Testis (tissue), 3 donors: ENCODE measurements around the gene CLASP2. TPM values are rescaled to one million over a fixed set of nuclear protein-coding genes. Genes with fewer than 3 reads are reported as not detected.

ENCODE experiments used
- DNase-seq: peaks from one replicate; pipeline ENCODE4 v3.0.0-alpha.2; 2019
- H3K27ac ChIP-seq, 2 donors: fragments of 200-600 bp; sonication (generic); one replicate each; pipeline ENCODE4 v1.5.1; 2019
- H3K27me3 ChIP-seq: fragments of 200-600 bp; sonication (generic); one replicate; pipeline ENCODE4 v1.5.1; 2019
- H3K36me3 ChIP-seq: fragments of 200-600 bp; sonication (generic); one replicate; pipeline ENCODE4 v1.5.1; 2017; ENCODE audit warnings: low read depth; ENCODE audit errors: missing control alignments
- H3K4me1 ChIP-seq: fragments of 200-600 bp; sonication (generic); one replicate; pipeline ENCODE4 v1.5.1; 2019
- H3K4me3 ChIP-seq, 2 donors: fragments of 200-600 bp; sonication (generic); one replicate each; pipeline ENCODE4 v1.5.1; 2017 to 2019
- H3K9me3 ChIP-seq: fragments of 200-600 bp; sonication (generic); one replicate; pipeline ENCODE4 v1.5.1; 2017
- POLR2A ChIP-seq: fragments of 450-650 bp; IDR thresholded peaks from one replicate; pipeline ENCODE4 v1.6.1; 2017; ENCODE audit warnings: antibody characterized with exemption, mild to moderate bottlenecking, moderate library complexity
- WGBS, 2 donors: methylation state at CpG; one replicate each; pipeline ENCODE4 v1.1.5; 2018; 5-methylcytosine and 5-hydroxymethylcytosine counted together
- intact Hi-C: fragments of 100-400 bp; cut with DNase I; formaldehyde crosslinking; loops from one replicate; pipeline ENCODE4 v1.15.1; 2023; ENCODE audit warnings: low total_unique reads
- polyA plus RNA-seq: library from polyadenylated mRNA; stranded (reverse); fragments of 350-450 nt; fragmentation: Illumina TruSeq; extraction: RNeasy Lipid Tissue Mini Kit (QIAGEN cat#74804); gene quantifications from one replicate; pipeline ENCODE4 v1.2.3, GENCODE V29; 2014; ENCODE audit warnings: low read depth, low replicate concordance; ENCODE audit not compliant: insufficient read depth
- total RNA-seq, 2 donors: library from RNA; depleted of rRNA; stranded (reverse); fragments of >200 nt; gene quantifications; one replicate each; pipeline ENCODE4 v1.2.3, GENCODE V29; 2016
- TF ChIP-seq, protein P1 (sequence below), 3 experiments: fragments of 450-650 bp in 2 of 3; fragments of 200-600 bp in 1 of 3; sonication (generic) in 1 of 3; IDR thresholded peaks; one replicate each; pipeline ENCODE4 v1.5.1; 2016 to 2019; ENCODE audit warnings: antibody characterized with exemption in 3 of 3, mild to moderate bottlenecking in 2 of 3, moderate library complexity in 1 of 3

The CLASP2 gene
- total and polyA plus RNA-seq, 3 donors from 2014 or later: 21.5 to 72.1 (median 68.4) TPM

DNA sequence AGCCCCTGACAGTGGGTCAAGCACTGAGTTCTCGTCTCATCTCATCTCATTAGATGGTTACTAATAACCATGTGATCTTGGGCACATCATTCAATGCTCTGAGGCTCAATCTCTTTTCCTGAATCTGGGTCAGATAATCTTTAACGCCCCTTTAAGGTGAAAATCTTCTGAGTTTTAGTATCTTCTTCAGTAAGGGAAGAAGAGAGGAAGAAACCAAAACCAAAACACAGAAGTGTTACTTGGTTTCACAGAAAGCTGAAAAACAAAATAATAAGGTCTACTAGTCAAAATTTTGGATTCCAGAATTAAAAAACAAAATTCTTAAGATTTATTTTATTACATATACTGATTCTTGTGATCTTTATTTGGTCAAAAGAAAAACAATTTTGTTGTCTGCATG lies 78.2 kb downstream of the CLASP2 start:
- Histone ChIP-seq H3K27me3 (no peaks in the 10 kb centered on the region), H3K4me1 (no peaks in the 10 kb centered on the region), H3K27ac (no peak overlapping the region), H3K9me3 (no peaks in the 10 kb centered on the region), H3K36me3 (no peaks in the 10 kb centered on the region), H3K4me3 (no peak overlapping the region)
- TF ChIP-seq POLR2A: no peak
- TF ChIP-seq, protein P1, sequence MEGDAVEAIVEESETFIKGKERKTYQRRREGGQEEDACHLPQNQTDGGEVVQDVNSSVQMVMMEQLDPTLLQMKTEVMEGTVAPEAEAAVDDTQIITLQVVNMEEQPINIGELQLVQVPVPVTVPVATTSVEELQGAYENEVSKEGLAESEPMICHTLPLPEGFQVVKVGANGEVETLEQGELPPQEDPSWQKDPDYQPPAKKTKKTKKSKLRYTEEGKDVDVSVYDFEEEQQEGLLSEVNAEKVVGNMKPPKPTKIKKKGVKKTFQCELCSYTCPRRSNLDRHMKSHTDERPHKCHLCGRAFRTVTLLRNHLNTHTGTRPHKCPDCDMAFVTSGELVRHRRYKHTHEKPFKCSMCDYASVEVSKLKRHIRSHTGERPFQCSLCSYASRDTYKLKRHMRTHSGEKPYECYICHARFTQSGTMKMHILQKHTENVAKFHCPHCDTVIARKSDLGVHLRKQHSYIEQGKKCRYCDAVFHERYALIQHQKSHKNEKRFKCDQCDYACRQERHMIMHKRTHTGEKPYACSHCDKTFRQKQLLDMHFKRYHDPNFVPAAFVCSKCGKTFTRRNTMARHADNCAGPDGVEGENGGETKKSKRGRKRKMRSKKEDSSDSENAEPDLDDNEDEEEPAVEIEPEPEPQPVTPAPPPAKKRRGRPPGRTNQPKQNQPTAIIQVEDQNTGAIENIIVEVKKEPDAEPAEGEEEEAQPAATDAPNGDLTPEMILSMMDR (IDR thresholded peaks at IDR 0.05): no peak
- WGBS, 2 donors: 73 to 93% methylated on average over 2 of the region's 2 CpGs
- DNase-seq: no peak
- intact Hi-C loops: loop anchor here (10.0 kb wide), 1 partner anchor 145 kb away; no protein-coding TSS in a partner anchor

DNA sequence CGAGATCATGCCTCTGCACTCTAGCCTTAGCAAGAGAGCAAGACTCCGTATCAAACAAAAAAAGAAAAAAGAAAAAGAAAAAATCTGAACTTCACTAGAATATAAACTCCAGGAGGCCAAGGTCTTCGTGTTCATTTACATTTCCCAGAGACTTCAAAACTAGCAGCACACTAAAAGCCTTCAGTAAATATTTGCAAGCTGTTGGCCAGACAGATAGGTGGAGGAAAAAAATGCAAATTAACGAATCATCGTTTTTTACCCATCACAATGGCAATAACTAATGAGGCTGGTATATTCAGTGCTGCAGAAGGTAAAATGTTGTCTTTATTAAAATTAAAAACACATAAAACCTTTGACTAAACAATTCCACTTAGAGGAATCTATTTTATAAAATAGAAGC lies 80.6 kb downstream of the CLASP2 start:
- TF ChIP-seq, protein P1 (IDR thresholded peaks at IDR 0.05): no peak
- no peak for TF ChIP-seq POLR2A
- 86 to 87% methylated on average over 5 of the region's 5 CpGs for WGBS, 2 donors
- intact Hi-C loops: loop anchor here (10.0 kb wide), 1 partner anchor 147 kb away; no protein-coding TSS in a partner anchor

DNA sequence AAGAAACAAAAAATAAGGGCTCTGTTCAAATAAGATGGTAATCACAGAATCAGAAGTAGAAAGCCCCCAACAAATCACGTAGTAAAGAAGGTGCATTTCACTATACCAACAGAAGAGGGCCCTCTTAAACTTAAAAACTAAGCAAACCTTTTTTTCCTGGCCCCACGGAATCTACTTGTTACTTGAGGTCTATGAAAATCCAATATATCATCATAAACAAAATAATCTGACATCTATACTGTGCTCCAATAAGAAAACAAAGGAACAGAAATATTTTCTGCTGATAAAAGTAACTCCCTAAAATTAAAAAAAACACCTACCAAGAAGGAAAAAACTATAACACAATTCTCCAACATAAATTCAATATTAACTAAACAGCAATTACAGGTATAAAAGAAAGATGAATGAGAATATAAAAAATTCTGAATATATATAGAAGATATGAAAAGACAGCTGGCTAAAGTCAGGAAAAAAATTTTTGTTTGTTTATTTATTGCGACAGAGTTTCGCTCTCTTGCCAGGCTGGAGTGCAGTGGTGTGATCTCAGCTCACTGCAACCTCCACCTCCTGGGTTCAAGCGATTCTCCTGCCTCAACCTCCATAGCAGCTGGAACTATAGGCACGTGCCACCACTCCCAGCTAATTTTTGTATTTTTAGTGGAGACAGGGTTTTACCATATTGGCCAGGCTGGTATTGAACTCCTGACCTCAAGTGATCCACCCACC lies 81.8 kb downstream of the CLASP2 start:
- Histone ChIP-seq H3K27me3 (no peaks in the 10 kb centered on the region), H3K36me3 (no peaks in the 10 kb centered on the region), H3K4me3 (no peak overlapping the region), H3K27ac (no peak overlapping the region), H3K4me1 (no peaks in the 10 kb centered on the region), H3K9me3 (no peaks in the 10 kb centered on the region)
- 67 to 71% methylated on average over 6 of the region's 6 CpGs for WGBS, 2 donors
- DNase-seq: no peak
- TF ChIP-seq, protein P1 (IDR thresholded peaks at IDR 0.05): peak in 2 of 3 experiments; percentile 50 to 51
- TF ChIP-seq POLR2A: no peak
- intact Hi-C loops: loop anchor here (10.0 kb wide), 1 partner anchor 149 kb away; no protein-coding TSS in a partner anchor

More for the DNA sequence above, 80.6 kb downstream of the CLASP2 start:
- Histone ChIP-seq H3K27ac (no peak overlapping the region), H3K27me3 (no peaks in the 10 kb centered on the region), H3K4me3 (no peak overlapping the region), H3K36me3 (no peaks in the 10 kb centered on the region), H3K9me3 (no peaks in the 10 kb centered on the region), H3K4me1 (no peaks in the 10 kb centered on the region)
- no peak for DNase-seq

DNA sequence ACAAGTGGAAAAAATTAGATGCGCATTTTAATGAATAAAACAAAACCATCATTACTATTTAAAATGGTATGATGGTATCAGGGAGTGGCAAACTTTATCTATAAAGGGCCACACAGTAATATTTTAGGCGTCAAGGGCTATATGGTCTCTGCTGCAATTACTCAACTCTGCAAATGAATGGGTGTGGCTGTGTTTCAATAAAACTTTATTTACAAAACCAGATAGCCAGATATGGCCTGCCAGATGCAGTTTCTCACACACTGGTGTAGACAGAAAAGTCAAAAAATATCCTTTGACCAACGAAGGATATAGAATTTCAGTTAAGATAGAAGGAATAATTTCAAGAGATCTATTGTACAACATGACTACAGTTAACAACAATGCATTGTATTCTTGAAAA lies 83.8 kb downstream of the CLASP2 start:
- WGBS, 2 donors: 82 to 91% methylated on average over 3 of the region's 3 CpGs
- no peaks in the 10 kb centered on the region for H3K27me3 ChIP-seq
- no peak for DNase-seq
- H3K4me1 ChIP-seq: no peaks in the 10 kb centered on the region
- H3K9me3 ChIP-seq: no peaks in the 10 kb centered on the region
- TF ChIP-seq, protein P1 (IDR thresholded peaks at IDR 0.05): no peak
- TF ChIP-seq POLR2A: no peak
- no peak overlapping the region for H3K4me3 ChIP-seq
- no peak overlapping the region for H3K27ac ChIP-seq
- intact Hi-C loops: loop anchor here (10.0 kb wide), 1 partner anchor 151 kb away; no protein-coding TSS in a partner anchor
- no peaks in the 10 kb centered on the region for H3K36me3 ChIP-seq
